Activated gamma-delta T cell treated with anti-CD3 and anti-CD28 coated beads, Interleukin-2, amount 50 U/mL, for 16 hours (primary cell): Measurements from ENCODE around the gene CLDN14.
"Not testable (repeated sequence)": the region's sequence is repeated elsewhere in the genome, so short reads cannot be mapped to it uniquely, and the experiment has no call there.

Experiments used
- DNase-seq: peaks from one replicate; pipeline ENCODE4 v3.0.0-alpha.2; 2020; ENCODE audit warnings: low read depth

Gene CLDN14

GRCh38 chr21:36501589-36501892 is 21.6 kb upstream of the CLDN14 start:
- DNase-seq = no peak

- no peak for DNase-seq
Measured at GRCh38 chr21:36499578-36500471, 19.9 kb upstream of the CLDN14 start.

GRCh38 chr21:36494557-36494956 is 14.6 kb upstream of the CLDN14 start:
- DNase-seq = no peak

- no peak for DNase-seq
Measured at GRCh38 chr21:36491209-36491910, 11.4 kb upstream of the CLDN14 start.

DNA sequence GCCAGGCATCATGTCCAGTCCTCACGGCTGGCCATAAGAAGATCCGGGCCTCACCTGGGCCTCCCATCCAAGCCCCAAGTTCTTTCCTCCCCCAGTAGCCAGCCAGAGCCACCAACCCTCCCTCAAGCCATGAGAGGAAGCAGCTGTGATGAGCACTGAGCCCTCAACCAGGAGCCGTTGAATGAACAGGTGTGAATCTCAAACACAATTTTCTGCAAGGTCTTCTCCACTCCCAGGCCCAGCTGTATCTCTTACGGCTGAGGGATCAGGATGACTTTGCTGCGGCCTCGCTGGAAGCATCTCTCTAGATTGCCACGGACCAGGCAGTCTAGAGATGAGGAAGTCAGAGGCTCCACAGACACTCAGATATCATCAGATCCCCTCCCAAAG is 9.8 kb upstream of the CLDN14 start:
- no peak for DNase-seq

- DNase-seq = no peak
Measured at GRCh38 chr21:36489103-36489775, 9.3 kb upstream of the CLDN14 start.

GRCh38 chr21:36487641-36488307 is 7.9 kb upstream of the CLDN14 start:
- DNase-seq = no peak

DNA sequence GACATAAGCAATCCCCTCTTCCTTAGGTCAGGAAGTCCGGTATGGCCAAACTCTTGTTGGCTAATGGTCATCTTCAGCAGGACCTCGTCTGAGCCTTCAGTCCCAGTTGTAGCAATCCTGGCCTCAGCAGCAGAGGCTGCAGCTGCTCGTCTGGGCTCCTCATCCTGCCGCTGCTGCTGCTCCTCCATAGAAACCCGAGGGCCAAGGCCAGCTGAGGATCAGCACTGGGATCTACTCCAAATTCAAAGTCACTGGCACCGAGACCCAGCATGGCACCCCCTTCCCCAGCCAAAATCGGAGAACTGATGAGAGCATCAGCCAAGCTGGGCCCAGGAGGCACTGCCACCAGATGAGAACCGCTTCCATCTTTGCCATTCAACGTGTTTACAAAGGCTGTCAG is 6.3 kb upstream of the CLDN14 start:
- no peak for DNase-seq

GRCh38 chr21:36485476-36485875 is 5.6 kb upstream of the CLDN14 start:
- no peak for DNase-seq

DNA sequence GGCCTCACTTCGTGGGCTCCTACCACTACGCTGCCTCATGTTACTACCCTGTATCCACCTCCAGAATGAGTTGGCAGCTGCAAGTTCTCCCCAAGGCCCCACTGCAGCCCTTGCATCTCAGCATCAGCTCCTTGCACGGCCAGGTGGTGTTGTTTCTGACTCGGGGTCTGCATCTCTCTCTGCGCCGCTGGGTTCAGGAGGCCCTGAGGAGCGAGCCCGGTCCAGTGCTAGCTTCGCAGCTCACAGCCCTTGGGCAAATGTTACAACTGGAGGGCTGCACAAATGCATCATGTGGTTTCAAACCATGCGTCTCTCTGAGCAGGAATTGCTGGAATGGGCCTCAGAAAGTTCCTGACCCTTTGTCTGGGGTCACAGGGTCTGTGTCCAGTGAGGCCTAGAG is 3.2 kb upstream of the CLDN14 start:
- DNase-seq = no peak

DNA sequence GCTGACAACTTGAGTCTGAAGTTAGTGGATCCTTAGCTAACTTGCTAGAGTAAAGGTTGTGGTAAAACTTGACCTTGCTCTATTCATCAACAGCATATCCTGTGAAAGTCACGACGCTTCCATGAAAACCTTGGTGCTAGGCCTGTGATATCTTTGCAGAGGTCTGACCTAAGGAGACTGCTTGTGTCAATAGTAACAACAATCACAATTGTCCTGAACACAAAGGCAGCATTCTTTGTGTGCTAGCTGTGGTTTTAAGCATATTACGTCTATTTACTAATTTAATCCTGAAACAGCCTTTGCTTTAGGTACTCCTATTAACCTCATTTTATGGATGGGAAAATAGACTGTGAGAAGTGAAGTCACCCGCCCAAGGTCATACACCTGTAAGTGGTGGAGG is 2.8 kb upstream of the CLDN14 start:
- DNase-seq = no peak

- DNase-seq = no peak
Measured at GRCh38 chr21:36482181-36482580, 2.3 kb upstream of the CLDN14 start.

DNA sequence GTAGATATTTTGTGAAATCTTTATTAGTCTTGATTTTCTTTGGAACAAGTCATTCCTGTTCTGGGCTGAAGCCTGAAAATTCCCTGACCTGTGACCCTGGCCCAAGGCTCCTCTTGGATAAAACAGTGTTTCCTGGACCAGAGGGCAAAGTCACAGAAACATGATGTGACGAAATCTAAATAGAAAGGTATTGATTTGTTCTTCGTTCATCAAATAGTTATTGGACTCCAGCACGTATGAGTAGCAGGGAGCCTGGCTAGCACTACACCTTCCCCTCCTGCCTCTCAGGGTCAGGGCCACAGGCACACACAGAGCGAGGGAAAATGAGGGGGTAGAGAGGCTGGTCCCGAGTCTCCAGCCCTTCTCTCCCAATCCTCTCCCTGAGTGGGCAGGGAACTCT is 1.7 kb upstream of the CLDN14 start:
- no peak for DNase-seq

DNA sequence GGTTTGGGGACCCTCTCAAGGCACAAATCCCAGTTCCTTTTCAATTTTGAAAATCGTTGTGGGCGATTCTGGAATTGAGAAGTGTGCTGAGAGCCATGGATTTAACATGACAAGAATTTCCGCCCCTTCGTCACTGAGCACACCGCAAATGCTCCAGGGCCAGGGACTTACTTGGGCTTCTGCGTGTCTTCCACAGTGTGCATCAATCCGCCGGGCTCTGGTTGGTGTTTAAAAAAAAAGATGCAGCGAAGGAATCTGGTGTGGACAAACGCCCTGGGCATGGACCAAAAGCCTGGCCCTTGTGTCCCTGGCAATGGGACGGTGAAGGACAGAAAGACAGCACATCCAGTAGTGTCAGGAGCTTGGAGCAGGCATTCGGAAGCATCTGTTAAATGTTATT is 696 bp upstream of the CLDN14 start:
- DNase-seq = no peak

- DNase-seq = no peak
Measured at GRCh38 chr21:36478941-36479340, 981 bp downstream of the CLDN14 start.

GRCh38 chr21:36478207-36478701 is 1.7 kb downstream of the CLDN14 start:
- DNase-seq = no peak

DNA sequence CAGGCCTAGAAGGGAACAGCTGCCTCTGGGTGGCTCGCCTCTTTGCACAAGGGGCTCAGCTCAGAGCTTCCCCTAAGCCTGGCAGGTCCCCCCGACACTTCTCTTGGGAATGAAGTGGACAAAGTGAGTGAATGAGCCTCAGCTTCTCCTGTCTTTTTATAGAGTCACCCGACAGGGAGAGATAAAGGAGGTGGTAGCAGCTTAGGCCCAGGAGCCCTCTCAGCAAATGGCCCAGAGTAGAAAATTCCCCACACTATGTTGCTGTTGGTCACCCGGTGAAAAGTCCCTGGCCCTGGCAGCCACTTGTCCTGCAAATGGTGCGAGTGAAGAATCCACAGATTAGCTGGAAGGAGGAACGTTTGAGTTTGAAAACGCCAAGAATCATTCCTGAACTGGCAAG is 2.4 kb downstream of the CLDN14 start:
- no peak for DNase-seq

DNA sequence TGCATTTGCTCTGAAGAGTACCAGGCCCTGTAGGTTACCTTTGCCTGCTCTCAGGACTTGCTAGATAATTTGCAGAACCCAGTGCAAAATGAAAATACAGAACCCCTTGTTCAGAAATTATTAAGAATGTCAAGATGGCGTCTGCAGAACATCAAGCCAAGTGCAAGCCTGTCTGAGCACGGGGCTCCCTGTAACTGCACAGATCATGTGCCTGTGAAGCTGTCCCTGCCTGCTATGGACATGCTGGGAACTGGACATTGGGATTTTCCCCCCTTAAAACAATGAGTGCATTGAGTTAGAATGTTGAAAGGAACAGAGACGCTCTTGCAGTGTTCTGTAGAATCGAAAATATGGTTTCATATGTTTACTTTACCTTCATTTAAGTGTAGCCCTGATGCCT is 2.9 kb downstream of the CLDN14 start:
- DNase-seq = no peak

GRCh38 chr21:36476541-36476940 is 3.4 kb downstream of the CLDN14 start:
- DNase-seq = not testable (repeated sequence)

- no peak for DNase-seq
Measured at GRCh38 chr21:36474591-36474990, 5.3 kb downstream of the CLDN14 start.

DNA sequence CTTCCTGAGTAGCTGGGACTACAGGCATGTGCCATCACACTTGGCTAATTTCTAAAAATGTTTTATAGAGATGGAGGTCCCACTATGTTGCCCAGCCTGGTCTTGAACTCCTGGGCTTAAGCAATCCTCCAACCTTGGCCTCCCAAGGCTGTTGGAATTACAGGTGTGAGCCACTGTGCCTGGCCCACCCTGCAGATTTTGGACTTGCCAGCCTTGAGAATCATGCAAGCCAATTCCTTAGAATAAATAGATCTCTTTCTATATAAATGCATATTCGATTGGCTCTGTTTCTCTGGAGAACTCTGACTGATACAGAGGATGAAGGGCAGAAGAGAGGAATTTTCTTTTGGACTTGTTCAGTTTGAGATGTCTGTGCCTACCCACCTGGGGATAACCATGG is 6.7 kb downstream of the CLDN14 start:
- no peak for DNase-seq

DNA sequence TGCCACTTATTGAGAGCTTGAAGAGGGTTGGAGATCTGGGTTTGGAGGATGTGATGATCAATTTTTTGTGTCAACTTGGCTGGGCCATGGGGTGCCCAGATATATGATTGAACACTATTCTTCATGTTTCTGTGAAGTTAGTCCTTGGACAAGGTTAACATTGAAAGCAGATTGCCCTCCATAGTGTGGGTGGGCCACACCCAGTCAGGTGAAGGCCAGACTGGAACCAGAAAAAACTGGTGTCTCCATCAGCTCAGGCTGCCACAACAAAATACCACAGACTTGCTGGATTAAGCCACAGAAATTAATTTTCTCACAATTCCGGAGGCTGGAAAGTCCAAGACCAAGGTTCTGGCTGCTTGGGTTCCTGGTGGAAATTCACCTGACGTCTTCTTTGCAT is 7.5 kb downstream of the CLDN14 start:
- DNase-seq = no peak
